ENCODE measurements around the gene SLC10A3. TPM values are rescaled to one million over a fixed set of nuclear protein-coding genes. Genes with fewer than 3 reads are reported as not detected.
A peak's percentile ranks its signal among the peaks of the same experiment; 100 is the strongest.

The SLC10A3 gene
- total RNA-seq, 1 experiment from 2014 or later, result 17.9 TPM

- Mint-ChIP-seq H3K4me1 (ENCODE audit: insufficient read depth, unreplicated experiment) (no peaks in the 10 kb centered on the region), H3K27me3 (ENCODE audit: insufficient read depth, unreplicated experiment) (peaks cover 4% of the 10 kb centered on the region), H3K9me3 (ENCODE audit: unreplicated experiment) (no peaks in the 10 kb centered on the region), H3K36me3 (ENCODE audit: insufficient read depth, unreplicated experiment) (peaks cover 18% of the 10 kb centered on the region), H3K27ac (ENCODE audit: low read depth, unreplicated experiment) (no peak overlapping the region), H3K4me3 (ENCODE audit: unreplicated experiment) (peak overlapping the region; percentile 38)
- POLR2A ChIA-PET, result interaction anchor here (0.6 to 3.2 kb wide), 4 partner anchors 11 to 246 kb away, joined by 3 to 48 read pairs (median 8); partner anchors contain the start of genes FAM3A and RPL10
- TF ChIP-seq CTCF (IDR thresholded peaks at IDR 0.05; ENCODE audit: unreplicated experiment), result no peak
- intact Hi-C loops (cut with micrococcal nuclease), result no loop called here
- no peak for DNase-seq (ENCODE audit: unreplicated experiment)
- CTCF ChIA-PET, result interaction anchor here (0.5 to 1.9 kb wide), 4 partner anchors 11 to 115 kb away, joined by 3 to 9 read pairs (median 4); no protein-coding TSS in a partner anchor
- no TSS peak for BruUV-seq (replicated peaks)
Observed at GRCh38 chrX:154488336-154489075, 1.9 kb downstream of the SLC10A3 start.

- Mint-ChIP-seq H3K4me3 (ENCODE audit: unreplicated experiment) (peak overlapping the region; percentile 65), H3K27me3 (ENCODE audit: insufficient read depth, unreplicated experiment) (peaks cover 12% of the 10 kb centered on the region), H3K9me3 (ENCODE audit: unreplicated experiment) (no peaks in the 10 kb centered on the region), H3K27ac (ENCODE audit: low read depth, unreplicated experiment) (no peak overlapping the region), H3K4me1 (ENCODE audit: insufficient read depth, unreplicated experiment) (peaks cover under 1% of the 10 kb centered on the region), H3K36me3 (ENCODE audit: insufficient read depth, unreplicated experiment) (peaks cover 18% of the 10 kb centered on the region)
- DNase-seq (ENCODE audit: unreplicated experiment), result no peak
- BruUV-seq (replicated peaks), result no TSS peak
- POLR2A ChIA-PET, result interaction anchor here (0.6 to 3.5 kb wide), 5 partner anchors 30 to 334 kb away, joined by 3 to 13 read pairs (median 6); partner anchors contain the start of gene RPL10
- CTCF ChIA-PET, result interaction anchor here (0.6 to 1.2 kb wide), 5 partner anchors 11 to 872 kb away, joined by 3 to 4 read pairs (median 3); no protein-coding TSS in a partner anchor
- no peak for TF ChIP-seq CTCF (IDR thresholded peaks at IDR 0.05; ENCODE audit: unreplicated experiment)
- intact Hi-C loops (cut with micrococcal nuclease), result no loop called here
Observed at GRCh38 chrX:154487518-154488290, 2.7 kb downstream of the SLC10A3 start.

- no TSS peak for BruUV-seq (replicated peaks)
- ChIA-PET CTCF (interaction anchor here (1.0 to 1.2 kb wide), 3 partner anchors 14 to 113 kb away, joined by 3 to 4 read pairs (median 4); no protein-coding TSS in a partner anchor), POLR2A (interaction anchor here (0.6 to 3.5 kb wide), 15 partner anchors 13 to 1545 kb away, joined by 3 to 13 read pairs (median 4); partner anchors contain the start of genes ATP6AP1, RPL10 and TAFAZZIN)
- peak within 1 kb of the TSS; percentile 65 for H3K4me3 Mint-ChIP-seq (ENCODE audit: unreplicated experiment)
- no peak within 1 kb of the TSS for H3K27ac Mint-ChIP-seq (ENCODE audit: low read depth, unreplicated experiment)
- peaks cover 24% of the 10 kb centered on the region for H3K36me3 Mint-ChIP-seq (ENCODE audit: insufficient read depth, unreplicated experiment)
- H3K27me3 Mint-ChIP-seq (ENCODE audit: insufficient read depth, unreplicated experiment), result peaks cover 23% of the 10 kb centered on the region
- no peaks in the 10 kb centered on the region for H3K9me3 Mint-ChIP-seq (ENCODE audit: unreplicated experiment)
- intact Hi-C loops (cut with micrococcal nuclease), result no loop called here
- peaks cover 7% of the 10 kb centered on the region for H3K4me1 Mint-ChIP-seq (ENCODE audit: insufficient read depth, unreplicated experiment)
- DNase-seq (ENCODE audit: unreplicated experiment), result peak; percentile 26
- TF ChIP-seq CTCF (IDR thresholded peaks at IDR 0.05; ENCODE audit: unreplicated experiment), result no peak
Observed at GRCh38 chrX:154486396-154487207, 3.8 kb downstream of the SLC10A3 start, which contains the start of gene UBL4A. Gene UBL4A, minus strand, starts transcription at chrX:154486615. Its CDS starts 31 bp downstream, at chrX:154486584.

Measured in MCF 10A (cell line).